ENCODE data around the gene STEAP3.
A peak's percentile ranks its signal among the peaks of the same experiment; 100 is the strongest.

The STEAP3 gene

GRCh38 chr2:119301413-119301812 lies 77.8 kb downstream of the STEAP3 start:
- Histone ChIP-seq H3K4me1 (ENCODE audit: control insufficient read depth, insufficient read depth, low read length) (no peaks in the 10 kb centered on the region), H3K27me3 (ENCODE audit: control insufficient read depth in 1 of 2, insufficient read depth in 2 of 2, low read length in 2 of 2) (no peaks in the 10 kb centered on the region), H3K9ac (ENCODE audit: low read length in 2 of 2) (no peak overlapping the region), H3K9me3 (ENCODE audit: control insufficient read depth in 2 of 2, low read length in 2 of 2) (no peaks in the 10 kb centered on the region), H3K4me3 (ENCODE audit: low read length in 2 of 2) (no peak overlapping the region), H3K36me3 (ENCODE audit: control insufficient read depth in 2 of 2, insufficient read depth in 2 of 2, low read length in 2 of 2) (no peaks in the 10 kb centered on the region), H3K27ac (ENCODE audit: low read length) (no peak overlapping the region)

- Histone ChIP-seq H3K27ac (ENCODE audit: low read length) (no peak overlapping the region), H3K9ac (ENCODE audit: low read length in 2 of 2) (no peak overlapping the region), H3K9me3 (ENCODE audit: control insufficient read depth in 2 of 2, low read length in 2 of 2) (no peaks in the 10 kb centered on the region)
Measured at GRCh38 chr2:119304847-119305246, 81.2 kb downstream of the STEAP3 start.

GRCh38 chr2:119305497-119306195 lies 82.0 kb downstream of the STEAP3 start:
- H3K27me3 ChIP-seq (ENCODE audit: control insufficient read depth in 1 of 2, insufficient read depth in 2 of 2, low read length in 2 of 2), result no peaks in the 10 kb centered on the region
- peak overlapping the region in 1 of 2 donors; percentile 61 for H3K4me3 ChIP-seq (ENCODE audit: low read length in 2 of 2)
- no peaks in the 10 kb centered on the region for H3K9me3 ChIP-seq (ENCODE audit: control insufficient read depth in 2 of 2, low read length in 2 of 2)
- H3K4me1 ChIP-seq (ENCODE audit: control insufficient read depth, insufficient read depth, low read length), result no peaks in the 10 kb centered on the region
- H3K36me3 ChIP-seq (ENCODE audit: control insufficient read depth in 2 of 2, insufficient read depth in 2 of 2, low read length in 2 of 2), result no peaks in the 10 kb centered on the region
- H3K27ac ChIP-seq (ENCODE audit: low read length), result no peak overlapping the region
- H3K9ac ChIP-seq (ENCODE audit: low read length in 2 of 2), result peak overlapping the region in 1 of 2 donors; percentile 37

More at GRCh38 chr2:119304847-119305246, 81.2 kb downstream of the STEAP3 start:
- Histone ChIP-seq H3K4me3 (ENCODE audit: low read length in 2 of 2) (no peak overlapping the region), H3K4me1 (ENCODE audit: control insufficient read depth, insufficient read depth, low read length) (no peaks in the 10 kb centered on the region), H3K36me3 (ENCODE audit: control insufficient read depth in 2 of 2, insufficient read depth in 2 of 2, low read length in 2 of 2) (no peaks in the 10 kb centered on the region), H3K27me3 (ENCODE audit: control insufficient read depth in 1 of 2, insufficient read depth in 2 of 2, low read length in 2 of 2) (no peaks in the 10 kb centered on the region)

- Histone ChIP-seq H3K4me3 (ENCODE audit: low read length in 2 of 2) (peak overlapping the region in 1 of 2 donors; percentile 61), H3K27ac (ENCODE audit: low read length) (no peak overlapping the region), H3K27me3 (ENCODE audit: control insufficient read depth in 1 of 2, insufficient read depth in 2 of 2, low read length in 2 of 2) (no peaks in the 10 kb centered on the region), H3K9me3 (ENCODE audit: control insufficient read depth in 2 of 2, low read length in 2 of 2) (no peaks in the 10 kb centered on the region), H3K36me3 (ENCODE audit: control insufficient read depth in 2 of 2, insufficient read depth in 2 of 2, low read length in 2 of 2) (peaks cover 0 to under 1% of the 10 kb centered on the region in 2 donors), H3K9ac (ENCODE audit: low read length in 2 of 2) (peak overlapping the region in 1 of 2 donors; percentile 37), H3K4me1 (ENCODE audit: control insufficient read depth, insufficient read depth, low read length) (no peaks in the 10 kb centered on the region)
Measured at GRCh38 chr2:119306196-119306590, 82.6 kb downstream of the STEAP3 start.

GRCh38 chr2:119307419-119308140 lies 83.9 kb downstream of the STEAP3 start:
- H3K36me3 ChIP-seq (ENCODE audit: control insufficient read depth in 2 of 2, insufficient read depth in 2 of 2, low read length in 2 of 2), result peaks cover 0 to 4% of the 10 kb centered on the region in 2 donors
- H3K27me3 ChIP-seq (ENCODE audit: control insufficient read depth in 1 of 2, insufficient read depth in 2 of 2, low read length in 2 of 2), result no peaks in the 10 kb centered on the region
- no peak overlapping the region for H3K4me3 ChIP-seq (ENCODE audit: low read length in 2 of 2)
- H3K9ac ChIP-seq (ENCODE audit: low read length in 2 of 2), result no peak overlapping the region
- H3K4me1 ChIP-seq (ENCODE audit: control insufficient read depth, insufficient read depth, low read length), result no peaks in the 10 kb centered on the region
- H3K27ac ChIP-seq (ENCODE audit: low read length), result no peak overlapping the region
- no peaks in the 10 kb centered on the region for H3K9me3 ChIP-seq (ENCODE audit: control insufficient read depth in 2 of 2, low read length in 2 of 2)

- peaks cover 0 to 4% of the 10 kb centered on the region in 2 donors for H3K36me3 ChIP-seq (ENCODE audit: control insufficient read depth in 2 of 2, insufficient read depth in 2 of 2, low read length in 2 of 2)
- H3K9ac ChIP-seq (ENCODE audit: low read length in 2 of 2), result no peak overlapping the region
- H3K27me3 ChIP-seq (ENCODE audit: control insufficient read depth in 1 of 2, insufficient read depth in 2 of 2, low read length in 2 of 2), result no peaks in the 10 kb centered on the region
- H3K27ac ChIP-seq (ENCODE audit: low read length), result no peak overlapping the region
- H3K4me3 ChIP-seq (ENCODE audit: low read length in 2 of 2), result no peak overlapping the region
- H3K9me3 ChIP-seq (ENCODE audit: control insufficient read depth in 2 of 2, low read length in 2 of 2), result no peaks in the 10 kb centered on the region
- H3K4me1 ChIP-seq (ENCODE audit: control insufficient read depth, insufficient read depth, low read length), result no peaks in the 10 kb centered on the region
Measured at GRCh38 chr2:119308793-119309330, 85.2 kb downstream of the STEAP3 start.

GRCh38 chr2:119311371-119311770 lies 87.7 kb downstream of the STEAP3 start:
- no peak overlapping the region for H3K27ac ChIP-seq (ENCODE audit: low read length)
- no peaks in the 10 kb centered on the region for H3K9me3 ChIP-seq (ENCODE audit: control insufficient read depth in 2 of 2, low read length in 2 of 2)
- peaks cover 0 to 4% of the 10 kb centered on the region in 2 donors for H3K36me3 ChIP-seq (ENCODE audit: control insufficient read depth in 2 of 2, insufficient read depth in 2 of 2, low read length in 2 of 2)

GRCh38 chr2:119311831-119312230 lies 88.2 kb downstream of the STEAP3 start:
- H3K9me3 ChIP-seq (ENCODE audit: control insufficient read depth in 2 of 2, low read length in 2 of 2), result no peaks in the 10 kb centered on the region
- H3K27me3 ChIP-seq (ENCODE audit: control insufficient read depth in 1 of 2, insufficient read depth in 2 of 2, low read length in 2 of 2), result no peaks in the 10 kb centered on the region
- H3K27ac ChIP-seq (ENCODE audit: low read length), result no peak overlapping the region
- no peak overlapping the region for H3K9ac ChIP-seq (ENCODE audit: low read length in 2 of 2)
- no peak overlapping the region for H3K4me3 ChIP-seq (ENCODE audit: low read length in 2 of 2)
- no peaks in the 10 kb centered on the region for H3K4me1 ChIP-seq (ENCODE audit: control insufficient read depth, insufficient read depth, low read length)
- H3K36me3 ChIP-seq (ENCODE audit: control insufficient read depth in 2 of 2, insufficient read depth in 2 of 2, low read length in 2 of 2), result peaks cover 0 to 4% of the 10 kb centered on the region in 2 donors

More at GRCh38 chr2:119311371-119311770, 87.7 kb downstream of the STEAP3 start:
- Histone ChIP-seq H3K9ac (ENCODE audit: low read length in 2 of 2) (no peak overlapping the region), H3K4me1 (ENCODE audit: control insufficient read depth, insufficient read depth, low read length) (no peaks in the 10 kb centered on the region), H3K27me3 (ENCODE audit: control insufficient read depth in 1 of 2, insufficient read depth in 2 of 2, low read length in 2 of 2) (no peaks in the 10 kb centered on the region), H3K4me3 (ENCODE audit: low read length in 2 of 2) (no peak overlapping the region)

Measured in stomach smooth muscle (tissue), 2 donors.